SK-N-SH (cell line): ENCODE results near the gene MTHFD1L.

Experiments used
- CHD2 ChIP-seq: fragments of 150-350 bp; IDR thresholded peaks from 2 replicates; pipeline ENCODE4 v1.6.1; 2018; ENCODE audit warnings: low read length; ENCODE audit not compliant: partially characterized antibody
- CTCF ChIP-seq: fragments of 200-600 bp; sonication (generic); IDR thresholded peaks from 2 replicates; pipeline ENCODE4 v1.6.1; 2017; ENCODE audit warnings: antibody characterized with exemption, mild to moderate bottlenecking, moderate library complexity
- EP300 ChIP-seq, 2 experiments: IDR thresholded peaks; 2 replicates each; pipeline versions ENCODE4 v1.4.0 to v1.6.1; 2012; ENCODE audit warnings: borderline replicate concordance in 1 of 2, low read depth in 1 of 2, low read length in 1 of 2
- FOXM1 ChIP-seq: IDR thresholded peaks from 2 replicates; pipeline ENCODE4 v1.4.0; 2012; ENCODE audit warnings: low read depth, mild to moderate bottlenecking
- GABPA ChIP-seq: IDR thresholded peaks from 2 replicates; pipeline ENCODE4 v1.4.0; 2012; ENCODE audit warnings: low read depth, mild to moderate bottlenecking
- GATA2 ChIP-seq: sonication (generic); formaldehyde crosslinking; IDR thresholded peaks from 2 replicates; pipeline ENCODE4 v1.5.0; 2020; ENCODE audit warnings: mild to moderate bottlenecking, missing genetic modification reagents
- NRF1 ChIP-seq: IDR thresholded peaks from 2 replicates; pipeline ENCODE4 v1.6.1; 2012; ENCODE audit warnings: low read depth, mild to moderate bottlenecking, low read length
- REST ChIP-seq: IDR thresholded peaks from 2 replicates; pipeline ENCODE4 v1.6.1; 2012; ENCODE audit warnings: mild to moderate bottlenecking, low read depth, low read length, moderate library complexity
- RFX5 ChIP-seq: IDR thresholded peaks from 2 replicates; pipeline ENCODE4 v1.6.1; 2012; ENCODE audit warnings: mild to moderate bottlenecking, improper control_type of control experiment, low read length
- RXRA ChIP-seq: IDR thresholded peaks from 2 replicates; pipeline ENCODE4 v1.4.0; 2012; ENCODE audit warnings: low read depth, mild to moderate bottlenecking, borderline replicate concordance
- TAF1 ChIP-seq: IDR thresholded peaks from 2 replicates; pipeline ENCODE4 v1.6.1; 2012; ENCODE audit warnings: low read depth, mild to moderate bottlenecking, low read length, moderate library complexity, borderline replicate concordance
- ZBTB33 ChIP-seq: IDR thresholded peaks from 2 replicates; pipeline ENCODE4 v1.4.0; 2012; ENCODE audit warnings: low read depth, borderline replicate concordance
- TF ChIP-seq, protein P1 (sequence below): IDR thresholded peaks from 2 replicates; pipeline ENCODE4 v1.4.0; 2012; ENCODE audit warnings: low read depth, borderline replicate concordance

DNA sequence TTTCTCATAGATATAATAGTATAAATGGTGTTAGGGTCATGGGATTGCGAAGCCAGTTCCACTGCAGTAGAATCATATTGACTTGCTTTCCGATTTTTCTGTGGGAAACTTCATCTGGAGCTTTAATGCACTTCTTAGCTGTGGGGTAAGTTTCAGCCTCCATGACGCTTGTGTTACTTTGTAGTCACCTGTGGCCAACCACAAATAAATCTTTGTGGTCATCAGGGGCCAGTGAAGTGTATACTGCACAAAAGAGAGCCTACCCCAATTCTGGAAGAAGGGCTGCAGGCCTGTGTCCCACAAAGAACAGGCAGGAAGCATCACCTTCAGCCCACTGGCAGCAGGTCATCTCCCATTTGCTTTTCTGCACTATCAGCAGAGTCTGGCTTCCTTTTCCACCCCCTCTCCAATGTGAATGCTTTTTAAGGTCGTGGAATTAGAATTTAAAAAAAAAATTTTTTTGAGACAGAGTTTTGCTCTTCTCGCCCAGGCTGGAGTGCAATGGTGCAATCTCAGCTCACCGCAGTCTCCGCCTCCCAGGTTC lies 32.0 kb downstream of the MTHFD1L start:
- TF ChIP-seq CTCF (no peak), NRF1 (no peak), CHD2 (no peak), REST (no peak), RFX5 (no peak), GATA2 (CRISPR knock-in tag) (no peak), GABPA (no peak), ZBTB33 (no peak), FOXM1 (no peak), EP300 (IDR thresholded peaks at IDR 0.05; ENCODE audit: borderline replicate concordance in 1 of 2, low read depth in 1 of 2, low read length in 1 of 2) (no peak), TAF1 (no peak), RXRA (no peak)
- TF ChIP-seq, protein P1, sequence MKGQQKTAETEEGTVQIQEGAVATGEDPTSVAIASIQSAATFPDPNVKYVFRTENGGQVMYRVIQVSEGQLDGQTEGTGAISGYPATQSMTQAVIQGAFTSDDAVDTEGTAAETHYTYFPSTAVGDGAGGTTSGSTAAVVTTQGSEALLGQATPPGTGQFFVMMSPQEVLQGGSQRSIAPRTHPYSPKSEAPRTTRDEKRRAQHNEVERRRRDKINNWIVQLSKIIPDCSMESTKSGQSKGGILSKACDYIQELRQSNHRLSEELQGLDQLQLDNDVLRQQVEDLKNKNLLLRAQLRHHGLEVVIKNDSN: no peak
